H4 (cell line): ENCODE measurements around the gene APOBEC3A. TPM values are rescaled to one million over a fixed set of nuclear protein-coding genes. Genes with fewer than 3 reads are reported as not detected.

ENCODE experiments used
- DNase-seq: peaks from one replicate; pipeline ENCODE4 v3.0.0-alpha.2; 2015; ENCODE audit warnings: low spot score
- total RNA-seq: library from RNA; depleted of rRNA; stranded (reverse); fragments of >200 nt; shearing (Covaris generic); gene quantifications from 2 replicates; pipeline ENCODE4 v1.2.3, GENCODE V29; 2014; rRNA removed

APOBEC3A gene
- total RNA-seq = not detected in 2 replicates

DNA sequence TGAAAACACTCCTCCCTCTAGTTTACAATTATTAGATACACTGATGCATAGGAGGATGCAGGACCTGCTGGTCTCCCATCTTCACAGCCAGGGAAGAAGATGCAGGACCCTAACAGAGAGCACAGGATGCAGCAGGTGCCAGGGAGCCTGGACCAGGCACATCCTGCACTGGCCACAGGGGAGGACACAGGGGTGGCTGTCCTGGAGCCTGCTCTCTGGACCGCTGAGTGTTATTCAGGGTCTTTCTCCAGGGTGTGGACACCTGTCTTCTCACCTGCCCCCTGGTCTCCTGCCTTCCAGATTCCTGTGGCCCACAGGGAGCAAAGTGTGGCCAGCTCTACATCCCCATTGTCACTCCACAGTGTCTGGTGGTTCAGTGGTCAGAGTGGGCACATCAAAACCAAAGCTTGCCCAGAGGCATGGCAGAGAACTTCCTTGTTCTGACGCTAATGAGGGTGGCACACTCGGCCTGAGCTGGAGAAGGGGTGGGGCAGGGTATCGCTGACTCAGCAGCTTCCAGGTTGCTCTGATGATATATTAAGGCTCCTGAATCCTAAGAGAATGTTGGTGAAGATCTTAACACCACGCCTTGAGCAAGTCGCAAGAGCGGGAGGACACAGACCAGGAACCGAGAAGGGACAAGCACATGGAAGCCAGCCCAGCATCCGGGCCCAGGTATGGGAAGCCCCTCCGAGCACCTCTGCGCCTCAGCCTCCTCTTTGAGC, at the start of gene APOBEC3A:
APOBEC3A (plus strand) TSS at position 564 of the 725 bp plus-strand sequence; CDS start at position 647, 83 bp downstream.
- DNase-seq = no peak

DNA sequence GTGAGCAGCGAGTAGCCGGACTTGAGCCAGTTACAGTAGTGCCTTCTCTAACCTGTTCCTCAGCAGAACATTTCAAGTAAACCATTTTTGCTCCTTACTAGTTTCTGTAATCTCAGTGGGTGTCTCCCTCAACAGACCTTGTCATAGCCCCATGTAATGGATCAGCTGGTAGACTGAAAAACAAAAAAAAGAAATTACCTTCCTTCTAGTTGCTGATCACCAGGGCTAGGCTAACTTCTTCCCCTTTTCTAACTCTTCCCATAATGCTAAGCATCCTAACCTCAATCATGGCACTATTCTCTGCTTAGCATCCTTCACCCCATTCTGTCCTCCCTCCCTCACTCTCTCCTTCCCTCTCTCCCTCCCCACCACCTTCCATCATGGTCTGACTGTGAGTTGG, 49.6 kb upstream of the APOBEC3A start:
- DNase-seq = no peak

DNA sequence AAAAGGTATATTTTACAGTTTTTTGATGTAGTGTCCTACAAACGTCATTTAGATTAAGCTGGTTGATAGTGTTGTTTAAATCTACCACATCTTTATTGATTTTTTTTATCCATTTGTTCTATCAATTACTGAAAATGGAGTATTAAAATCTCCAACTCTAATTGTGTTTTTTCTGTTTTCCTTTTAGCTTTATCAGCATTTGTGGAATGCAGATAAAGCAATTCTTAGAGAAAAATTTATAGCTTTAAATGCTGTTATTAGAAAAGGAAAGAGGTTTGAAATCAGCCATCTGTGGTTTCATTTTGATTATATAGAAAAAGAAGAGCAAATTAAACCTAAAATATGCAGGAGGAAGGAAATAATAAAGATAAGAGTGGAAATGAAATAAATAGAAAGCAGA, 46.0 kb upstream of the APOBEC3A start:
- no peak for DNase-seq

DNA sequence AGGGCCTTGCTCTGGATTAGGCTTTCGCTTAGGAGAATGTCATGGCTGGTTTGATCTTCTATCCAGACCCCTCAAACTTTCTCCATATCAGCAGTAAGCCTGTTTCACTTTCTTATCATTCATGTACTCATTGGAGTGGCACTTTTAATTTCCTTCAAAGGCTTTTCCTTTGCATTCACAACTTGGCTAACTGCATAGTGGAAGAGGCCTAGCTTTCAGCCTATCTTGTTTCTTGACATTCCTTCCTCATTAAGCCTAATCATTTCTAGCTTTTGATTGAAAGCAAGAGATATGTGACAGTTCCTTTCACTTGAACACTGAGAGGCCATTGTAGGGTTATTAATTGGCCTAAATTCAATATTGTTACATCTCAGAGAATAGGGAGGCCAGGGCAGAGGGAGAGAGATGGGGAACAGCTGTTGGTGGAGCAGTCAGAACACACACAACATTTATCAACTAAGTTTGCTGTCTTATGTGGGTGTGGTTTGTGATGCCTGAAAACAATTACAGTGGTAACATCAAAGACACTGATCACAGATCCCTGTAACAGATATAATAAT, 37.7 kb upstream of the APOBEC3A start:
- no peak for DNase-seq

DNA sequence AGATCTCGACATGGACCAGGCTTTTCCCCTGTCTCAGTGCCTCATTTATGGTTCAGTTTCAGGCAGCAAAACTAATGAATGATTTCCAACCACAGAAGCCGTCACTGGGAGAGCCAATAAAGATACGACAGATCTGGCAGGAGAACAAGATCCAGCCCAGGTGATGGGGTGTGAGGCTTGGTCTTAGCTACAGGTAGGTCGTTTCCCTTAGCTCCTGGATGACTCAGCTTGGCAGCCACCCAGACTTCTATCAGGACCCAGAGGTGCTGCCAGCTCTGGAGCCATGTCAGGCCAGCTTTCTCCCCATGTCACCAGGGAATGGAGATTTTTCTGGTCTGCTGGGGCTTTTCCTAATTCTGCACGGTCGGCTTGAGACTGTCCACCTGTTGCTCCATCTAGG, 36.3 kb upstream of the APOBEC3A start:
- DNase-seq = no peak

DNA sequence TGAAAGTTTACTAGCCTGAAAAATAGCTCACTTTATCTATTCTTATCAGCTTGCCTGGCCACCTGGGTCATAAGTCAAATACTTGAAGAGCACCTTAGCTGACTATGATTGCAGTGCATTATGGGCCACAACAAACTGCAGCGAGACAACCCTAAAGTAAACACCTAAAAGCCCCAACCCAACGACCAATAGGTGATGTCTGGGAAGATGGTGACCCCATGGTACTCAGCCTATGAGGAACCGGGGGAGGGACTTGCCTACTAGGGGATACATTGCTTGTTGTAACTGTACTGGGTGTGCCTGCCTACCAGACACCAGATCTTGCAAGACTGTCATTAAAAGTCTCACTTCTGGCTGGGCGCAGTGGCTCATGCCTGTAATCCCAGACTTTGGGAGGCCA, 35.6 kb upstream of the APOBEC3A start:
- no peak for DNase-seq

DNA sequence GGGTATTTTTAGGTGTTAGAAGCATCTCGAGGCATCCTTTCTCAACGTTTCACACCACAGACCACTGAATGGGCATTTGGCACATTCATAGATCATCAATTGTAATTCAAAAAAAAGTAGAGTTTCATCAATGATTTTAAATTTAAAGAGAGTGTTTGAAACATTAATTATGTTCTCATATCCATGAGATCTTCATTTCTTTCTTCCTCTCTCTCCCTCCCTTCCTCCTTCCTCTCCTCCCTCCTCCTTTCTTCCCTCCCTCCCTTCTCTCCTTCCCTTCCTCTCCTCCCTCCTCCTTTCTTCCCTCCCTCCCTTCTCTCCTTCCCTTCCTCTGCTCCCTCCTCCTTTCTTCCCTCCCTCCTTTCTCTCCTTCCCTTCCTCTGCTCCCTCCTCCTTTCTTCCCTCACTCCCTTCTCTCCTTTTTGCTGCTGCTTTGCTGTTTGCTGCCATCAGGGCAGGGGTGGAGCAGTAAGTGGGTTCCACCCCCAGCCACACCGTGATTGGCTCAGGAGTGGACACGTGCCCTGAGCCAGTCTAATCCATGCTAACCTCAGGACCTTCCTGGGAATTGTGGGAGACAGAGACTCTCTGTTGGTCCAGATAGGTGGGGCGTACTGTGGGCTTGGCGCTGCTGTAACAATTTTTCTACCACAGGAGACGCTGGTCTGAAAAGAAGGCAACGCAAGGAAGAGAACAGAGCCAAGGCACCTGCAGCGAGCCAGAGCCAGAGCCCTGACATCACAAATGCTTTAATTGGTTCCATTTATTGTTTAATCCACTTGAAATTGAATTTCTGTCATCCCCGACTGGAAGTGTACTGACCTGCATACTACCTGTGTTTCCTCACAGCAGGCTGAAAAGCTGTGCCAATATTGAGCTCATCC, 33.7 kb upstream of the APOBEC3A start:
- peak; percentile 97 for DNase-seq

DNA sequence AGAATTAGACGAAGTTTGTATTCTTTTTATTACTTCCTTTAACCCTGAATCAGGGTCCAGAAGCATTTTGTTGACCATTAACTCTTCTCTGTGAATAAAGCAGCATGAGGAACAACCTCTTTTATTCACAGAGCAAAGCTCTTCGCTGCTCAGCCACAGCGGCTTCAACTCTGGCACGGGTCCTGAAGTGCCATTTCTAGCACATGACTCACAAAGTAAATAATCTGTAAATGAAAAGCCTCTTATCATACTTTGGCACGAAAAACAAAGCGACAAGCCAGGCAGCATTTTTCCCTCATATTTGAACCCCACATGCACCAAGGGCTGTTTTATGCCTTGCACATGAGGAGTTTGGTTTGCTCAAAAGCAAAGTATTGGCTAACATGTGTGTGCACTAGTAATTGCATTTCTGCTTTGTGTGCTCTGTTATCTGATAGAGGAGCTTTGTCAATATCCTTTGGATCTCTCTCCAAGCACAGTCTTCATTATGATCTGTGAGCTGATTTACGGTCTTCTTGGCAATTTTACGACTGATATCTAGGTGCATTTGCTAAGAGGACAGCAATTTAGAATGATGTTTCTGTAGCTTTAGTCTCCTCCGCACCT, 33.0 kb upstream of the APOBEC3A start:
- DNase-seq = peak; percentile 86

DNA sequence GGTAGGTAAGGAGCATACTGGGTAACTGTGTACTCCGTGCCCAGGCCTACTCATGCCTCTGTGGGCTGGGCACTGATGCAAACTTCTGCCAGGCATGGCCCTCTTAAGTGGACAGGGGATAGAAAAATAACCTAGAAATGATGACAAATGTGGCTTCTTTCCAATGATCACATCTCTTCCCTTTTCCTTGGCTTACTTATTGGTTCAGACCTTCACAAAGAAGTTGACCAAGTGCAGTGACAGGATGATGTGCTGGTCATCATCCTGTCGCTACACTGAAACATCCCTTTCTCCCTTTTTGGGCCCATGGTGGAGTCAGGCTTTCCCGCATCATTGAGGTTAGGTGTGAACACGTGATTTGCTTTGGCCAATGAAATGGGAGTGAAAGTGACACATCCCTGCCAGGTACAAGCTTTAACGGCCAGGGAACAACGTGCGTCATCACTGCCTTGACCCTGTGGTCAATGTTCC, 31.8 kb upstream of the APOBEC3A start:
- DNase-seq = no peak

DNA sequence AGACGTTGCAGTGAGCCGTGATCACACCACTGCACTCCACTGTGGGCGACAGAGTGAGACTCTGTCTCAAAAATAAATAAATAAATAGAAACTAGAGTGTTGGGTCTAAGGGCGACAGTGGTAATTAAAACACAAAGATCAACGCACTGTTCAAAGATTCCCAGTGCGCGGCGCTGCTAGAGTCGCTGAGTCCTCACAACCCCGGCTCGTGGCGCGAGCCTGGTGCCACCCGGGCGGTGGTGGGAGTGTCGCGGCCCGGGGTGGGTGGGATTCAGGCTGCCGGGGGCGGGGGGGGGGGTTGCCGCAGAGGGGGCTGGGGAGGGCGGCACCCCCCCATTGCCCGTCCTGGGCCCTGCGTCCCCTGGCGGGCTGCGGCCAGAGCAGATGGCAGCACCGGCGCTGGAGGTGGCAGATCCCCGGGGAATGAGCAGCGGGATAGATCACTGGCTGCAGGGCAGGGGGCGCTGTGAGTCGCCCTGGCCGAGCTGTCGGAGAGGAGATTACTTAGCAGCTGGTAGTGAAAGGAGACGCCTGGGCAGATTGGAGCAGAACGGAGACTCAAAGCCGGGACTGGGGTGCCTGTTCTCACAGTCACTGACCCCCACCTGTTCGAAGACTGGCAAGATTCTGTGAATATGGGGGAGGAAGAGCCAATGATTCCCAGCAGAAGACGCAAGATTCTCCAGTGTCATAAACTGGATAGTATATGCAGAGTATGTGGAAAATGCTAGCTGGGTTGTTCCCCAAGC, 30.2 kb upstream of the APOBEC3A start:
- DNase-seq = no peak

DNA sequence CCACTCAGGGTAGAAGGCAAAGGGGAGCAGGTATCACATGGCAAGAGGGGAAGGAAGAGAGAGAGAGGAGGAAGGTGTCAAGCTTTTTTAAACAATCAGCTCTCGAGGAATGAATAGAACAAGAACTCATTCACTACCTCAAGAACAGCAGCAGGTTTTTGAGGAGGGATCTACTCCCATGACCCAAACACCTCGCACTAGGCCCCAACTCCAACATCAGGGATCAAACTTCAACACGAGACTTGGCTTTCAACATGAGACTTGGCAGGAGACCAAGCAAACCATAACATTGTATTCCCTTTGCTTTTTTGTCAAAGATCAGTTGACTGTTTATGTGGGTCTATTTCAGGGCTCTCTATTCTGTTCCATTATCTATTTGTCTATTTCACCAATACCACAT, 26.9 kb upstream of the APOBEC3A start:
- no peak for DNase-seq

DNA sequence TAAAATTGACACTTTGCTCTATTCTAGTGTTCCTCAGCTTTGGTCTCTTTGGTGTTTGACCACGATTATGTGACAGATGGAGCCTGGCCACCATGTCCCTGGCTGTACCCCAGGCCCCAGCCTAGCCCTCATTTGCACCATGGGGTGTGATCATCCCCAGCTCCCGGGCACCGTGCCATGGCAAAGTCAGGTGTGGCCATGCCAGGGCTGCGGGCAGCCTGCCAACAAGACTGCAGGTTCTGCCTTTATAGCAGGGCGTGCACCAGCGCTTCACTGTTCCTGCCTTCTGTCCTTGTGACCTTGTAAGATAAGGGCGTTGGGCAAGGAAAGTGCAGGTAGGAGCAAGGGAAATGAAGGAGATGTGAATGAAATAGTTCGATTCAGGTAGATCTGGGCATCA, 22.4 kb upstream of the APOBEC3A start:
- peak; percentile 27 for DNase-seq

DNA sequence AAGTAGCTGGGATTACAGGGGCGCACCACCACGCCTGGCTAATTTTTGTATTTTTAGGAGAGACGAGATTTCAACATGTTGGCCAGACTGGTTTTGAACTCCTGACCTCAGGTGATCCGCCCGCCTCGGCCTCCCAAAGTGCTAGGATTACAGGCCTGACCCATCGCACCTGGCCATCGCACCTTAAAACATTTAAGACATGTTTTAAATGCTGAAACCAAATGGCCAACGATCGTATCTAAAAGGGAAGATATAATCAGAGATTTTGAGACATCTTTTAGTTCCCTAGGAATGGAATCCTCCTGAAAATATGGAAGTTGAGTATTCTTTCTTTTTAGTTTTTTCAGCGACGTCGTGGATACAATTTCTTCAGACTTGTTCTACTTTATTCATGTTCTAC, 21.8 kb upstream of the APOBEC3A start:
- DNase-seq = no peak

DNA sequence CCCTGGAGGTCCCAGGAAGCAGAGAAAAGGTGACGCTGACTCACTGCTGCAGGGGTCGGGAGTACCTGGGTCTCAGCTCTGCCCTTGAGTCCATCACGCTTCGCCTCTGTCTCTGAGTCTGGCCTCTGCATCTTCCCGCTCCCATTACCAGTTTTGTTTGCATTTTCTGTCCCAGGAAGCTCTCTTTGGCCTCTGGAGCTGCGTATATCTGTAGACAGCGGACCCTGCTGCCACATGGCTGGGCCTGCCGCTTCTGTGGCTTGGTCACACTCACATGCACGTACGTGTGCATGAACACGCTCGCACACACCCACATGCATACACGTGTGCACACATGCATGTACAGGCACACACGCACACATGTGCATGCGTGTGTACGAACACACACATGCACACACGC, 20.8 kb upstream of the APOBEC3A start:
- DNase-seq = no peak

DNA sequence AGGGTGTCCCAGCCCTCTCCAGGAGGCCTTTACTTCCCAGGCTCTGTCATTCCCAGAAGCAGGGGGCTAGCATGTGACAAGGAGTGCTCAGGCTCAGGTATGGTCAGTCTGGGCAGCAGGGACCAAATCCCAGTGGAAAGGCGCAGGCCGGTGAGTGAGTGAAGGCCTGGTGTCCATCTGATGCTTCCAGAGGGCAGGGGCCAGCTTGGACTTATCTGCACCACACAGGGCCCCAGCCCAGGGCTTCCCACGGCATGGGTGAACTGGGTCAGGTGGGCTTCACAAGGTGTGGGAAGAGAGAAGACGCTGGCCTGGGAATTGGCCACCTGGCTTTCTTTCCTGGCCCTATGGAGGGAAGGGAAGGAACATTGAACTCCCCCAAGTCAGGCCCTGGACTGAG, 20.4 kb upstream of the APOBEC3A start:
- DNase-seq = no peak

DNA sequence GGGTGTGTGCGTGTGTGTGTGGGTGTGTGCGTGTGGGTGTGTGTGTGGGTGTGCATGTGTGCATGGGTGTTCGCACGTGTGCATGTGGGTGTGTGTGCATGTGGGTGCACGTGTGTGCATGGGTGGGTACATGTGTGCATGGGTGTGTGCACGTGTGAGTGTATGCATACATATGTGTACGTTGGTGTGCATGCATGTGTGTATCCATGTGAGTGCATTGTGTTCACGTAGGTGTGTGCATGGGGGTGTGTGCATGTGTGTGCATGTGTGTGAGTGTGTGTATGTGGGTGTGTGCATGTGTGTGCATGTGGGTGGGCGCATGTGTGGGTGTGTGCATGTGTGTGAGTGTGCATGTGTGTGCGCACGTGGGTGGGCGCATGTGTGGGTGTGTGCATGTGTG, 19.9 kb upstream of the APOBEC3A start:
- DNase-seq = no peak

DNA sequence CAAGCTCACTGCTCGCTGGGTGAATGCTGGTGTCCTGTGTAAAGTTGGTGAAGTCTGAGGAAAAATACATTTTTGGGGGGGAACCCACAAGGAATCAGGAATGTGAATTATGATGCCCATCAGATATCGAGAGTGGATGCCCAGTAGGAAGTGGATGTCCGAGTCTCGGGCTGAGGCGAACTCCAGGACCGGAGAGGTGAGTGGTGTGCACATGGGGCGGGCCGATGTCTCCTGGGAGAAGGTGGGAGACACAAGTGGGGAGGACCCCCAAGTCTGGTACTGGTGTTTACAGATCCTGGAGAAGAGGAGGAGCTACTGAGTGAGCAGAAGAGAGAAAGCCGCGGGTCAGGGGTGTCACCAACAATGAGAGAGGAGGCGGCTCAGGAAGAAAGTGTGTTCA, 19.2 kb upstream of the APOBEC3A start:
- DNase-seq = no peak

DNA sequence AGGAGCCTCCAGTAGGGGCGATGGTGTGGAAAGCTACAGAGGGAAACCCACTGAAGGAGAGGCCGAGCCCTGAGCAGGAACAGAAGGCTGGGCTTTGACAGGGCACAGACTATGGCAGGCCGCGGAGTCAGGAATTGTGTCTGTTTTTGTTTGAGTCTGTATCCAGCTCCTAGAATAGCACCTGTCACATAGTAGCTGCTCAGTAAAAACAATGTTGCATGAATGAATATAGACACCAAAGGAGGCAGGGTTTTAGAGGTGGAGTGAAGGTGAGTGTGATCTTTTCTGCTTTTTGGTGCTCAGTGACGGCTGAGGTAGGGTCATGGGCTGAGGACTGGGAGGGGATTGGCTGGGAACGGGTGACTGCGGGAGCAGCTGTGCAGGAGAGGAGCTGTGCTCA, 18.5 kb upstream of the APOBEC3A start:
- no peak for DNase-seq

DNA sequence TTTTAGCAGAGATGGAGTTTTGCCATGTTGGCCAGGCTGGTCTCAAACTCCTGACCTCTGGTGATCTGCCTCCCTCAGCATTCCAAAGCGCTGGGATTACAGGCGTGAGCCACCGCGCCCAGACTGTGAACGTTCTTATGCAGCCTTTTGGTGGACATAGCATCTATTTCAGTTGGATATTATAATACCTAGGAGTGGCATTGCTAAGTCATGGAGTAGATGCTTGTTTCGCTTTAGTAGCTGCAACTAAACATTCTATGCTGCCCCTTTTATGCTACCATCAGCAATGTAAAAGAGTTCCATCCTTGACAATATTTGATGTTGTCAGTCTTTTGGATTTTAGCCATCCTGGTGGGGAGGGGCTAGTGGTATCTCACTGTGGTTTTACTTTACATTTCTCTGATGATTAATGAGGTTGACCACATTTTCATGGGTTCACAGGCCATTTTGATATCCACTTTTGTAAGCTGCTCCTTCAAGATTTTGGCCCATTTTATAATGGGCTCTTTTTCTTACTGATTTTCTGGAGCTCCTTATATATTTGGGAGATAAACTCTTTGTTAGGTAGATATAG, 16.5 kb upstream of the APOBEC3A start:
- no peak for DNase-seq

DNA sequence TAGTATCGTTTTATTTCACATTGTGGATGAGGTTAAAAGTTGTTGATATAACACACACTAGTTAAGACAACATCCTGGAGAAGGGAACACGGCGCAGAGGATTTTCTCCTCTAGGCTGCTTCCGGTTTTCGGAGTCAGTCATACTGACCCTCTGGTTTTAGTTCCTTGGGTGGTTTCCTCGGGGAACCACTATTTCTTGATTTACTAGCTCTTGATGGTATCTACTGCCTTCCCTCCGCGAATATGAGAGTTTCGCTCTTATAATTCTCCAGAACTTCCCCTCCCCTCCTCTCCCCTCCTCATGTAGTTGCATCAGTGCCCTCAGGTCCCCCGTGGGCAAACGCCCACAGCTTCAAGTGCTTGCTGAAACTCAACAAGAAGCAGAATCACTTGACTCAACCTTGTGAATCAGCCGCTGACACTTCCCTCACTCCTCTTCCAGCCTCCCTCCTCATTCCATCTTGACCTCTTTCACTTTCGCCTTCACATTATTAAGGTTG, 15.9 kb upstream of the APOBEC3A start:
- no peak for DNase-seq

DNA sequence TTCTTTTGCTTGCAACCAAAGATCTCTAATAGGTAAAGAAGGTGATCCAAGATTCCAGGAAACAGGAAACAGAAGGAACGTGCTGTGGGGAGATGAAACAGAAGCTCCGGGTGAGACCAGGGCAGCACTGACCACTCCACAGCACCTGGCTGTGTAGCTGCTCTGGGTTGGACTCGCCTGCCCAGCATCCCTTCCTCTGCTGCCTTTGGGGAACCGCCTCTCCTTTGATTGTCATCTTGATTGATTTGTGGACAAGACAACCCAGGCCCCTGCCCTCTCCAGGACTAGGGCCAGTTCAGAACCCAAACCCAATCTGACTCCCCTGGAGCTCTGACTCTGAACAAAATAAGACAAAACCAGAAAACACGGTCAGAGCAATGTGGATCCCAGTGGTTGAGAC, 14.7 kb upstream of the APOBEC3A start:
- no peak for DNase-seq
